GM12865 (cell line): ENCODE measurements around the gene PPARA.
"Not testable (repeated sequence)": the region's sequence is repeated elsewhere in the genome, so short reads cannot be mapped to it uniquely, and the experiment has no call there.

Experiments used
- DNase-seq: peaks from one replicate; pipeline ENCODE4 v3.0.0; 2010; ENCODE audit warnings: low read depth
- H3K4me3 ChIP-seq: 2 replicates; pipeline ENCODE4 v1.5.1; 2011; ENCODE audit warnings: mild to moderate bottlenecking, low read depth, low read length, control low read depth
- TF ChIP-seq, protein P1 (sequence below): IDR thresholded peaks from 2 replicates; pipeline ENCODE4 v1.5.1; 2011; ENCODE audit warnings: low read length, control low read depth, low read depth, inconsistent platforms; ENCODE audit not compliant: insufficient read depth; ENCODE audit errors: missing control alignments

The PPARA gene

DNA sequence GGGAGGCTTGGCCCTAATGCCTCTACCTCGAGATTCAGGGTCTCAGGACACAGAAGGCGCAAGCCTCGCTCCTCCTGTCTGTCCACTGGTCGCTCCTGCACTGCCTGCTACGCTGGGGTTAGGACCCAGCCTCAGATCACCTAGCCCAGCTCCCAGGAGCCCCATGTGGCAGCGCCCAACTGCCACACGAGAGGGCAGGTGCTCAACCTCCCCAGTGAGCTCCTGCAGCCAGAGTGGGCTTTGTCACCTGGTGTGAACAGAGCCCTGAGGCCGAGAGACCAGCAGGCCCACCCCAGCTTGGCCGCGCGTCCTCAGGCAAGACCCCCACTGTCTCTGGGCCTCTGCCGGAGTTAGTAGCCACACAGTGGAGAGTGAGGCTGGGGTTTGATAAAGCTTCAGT is 21.7 kb upstream of the PPARA start:
- H3K4me3 ChIP-seq: no peak overlapping the region
- DNase-seq: no peak
- TF ChIP-seq, protein P1, sequence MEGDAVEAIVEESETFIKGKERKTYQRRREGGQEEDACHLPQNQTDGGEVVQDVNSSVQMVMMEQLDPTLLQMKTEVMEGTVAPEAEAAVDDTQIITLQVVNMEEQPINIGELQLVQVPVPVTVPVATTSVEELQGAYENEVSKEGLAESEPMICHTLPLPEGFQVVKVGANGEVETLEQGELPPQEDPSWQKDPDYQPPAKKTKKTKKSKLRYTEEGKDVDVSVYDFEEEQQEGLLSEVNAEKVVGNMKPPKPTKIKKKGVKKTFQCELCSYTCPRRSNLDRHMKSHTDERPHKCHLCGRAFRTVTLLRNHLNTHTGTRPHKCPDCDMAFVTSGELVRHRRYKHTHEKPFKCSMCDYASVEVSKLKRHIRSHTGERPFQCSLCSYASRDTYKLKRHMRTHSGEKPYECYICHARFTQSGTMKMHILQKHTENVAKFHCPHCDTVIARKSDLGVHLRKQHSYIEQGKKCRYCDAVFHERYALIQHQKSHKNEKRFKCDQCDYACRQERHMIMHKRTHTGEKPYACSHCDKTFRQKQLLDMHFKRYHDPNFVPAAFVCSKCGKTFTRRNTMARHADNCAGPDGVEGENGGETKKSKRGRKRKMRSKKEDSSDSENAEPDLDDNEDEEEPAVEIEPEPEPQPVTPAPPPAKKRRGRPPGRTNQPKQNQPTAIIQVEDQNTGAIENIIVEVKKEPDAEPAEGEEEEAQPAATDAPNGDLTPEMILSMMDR: no peak

DNA sequence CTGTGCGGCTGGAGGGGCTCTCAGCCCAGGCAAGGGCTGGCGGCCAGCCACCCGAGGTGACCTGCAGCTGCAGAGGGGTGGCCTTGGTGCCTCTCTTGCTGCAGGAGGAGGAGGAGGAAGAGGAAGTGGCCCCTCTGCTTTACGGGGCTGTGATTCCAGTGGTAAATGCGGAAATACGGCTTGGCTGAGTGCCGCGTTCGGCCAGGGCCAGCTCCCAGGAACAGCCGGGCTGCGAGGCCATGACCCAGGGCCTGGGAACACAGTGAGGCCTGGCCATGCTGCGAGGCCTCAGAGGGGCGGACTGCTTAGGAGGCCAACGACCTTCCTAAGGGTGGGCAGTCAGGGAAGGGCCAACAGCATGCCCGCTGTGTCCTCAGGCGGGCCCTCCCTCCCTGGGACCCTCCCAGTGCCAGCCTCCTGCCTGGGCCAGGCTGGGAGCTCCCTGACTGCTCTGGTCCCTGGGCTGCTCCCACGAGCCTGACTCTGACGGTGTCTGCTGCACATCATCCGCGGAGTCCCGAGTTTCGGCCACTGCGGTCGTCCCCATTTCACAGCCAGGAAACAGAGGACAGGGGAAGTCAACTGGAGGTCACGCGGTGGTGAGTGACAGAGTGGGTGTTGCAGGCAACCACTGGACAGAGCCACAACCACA is 20.8 kb upstream of the PPARA start:
- DNase-seq: peak; percentile 52

DNA sequence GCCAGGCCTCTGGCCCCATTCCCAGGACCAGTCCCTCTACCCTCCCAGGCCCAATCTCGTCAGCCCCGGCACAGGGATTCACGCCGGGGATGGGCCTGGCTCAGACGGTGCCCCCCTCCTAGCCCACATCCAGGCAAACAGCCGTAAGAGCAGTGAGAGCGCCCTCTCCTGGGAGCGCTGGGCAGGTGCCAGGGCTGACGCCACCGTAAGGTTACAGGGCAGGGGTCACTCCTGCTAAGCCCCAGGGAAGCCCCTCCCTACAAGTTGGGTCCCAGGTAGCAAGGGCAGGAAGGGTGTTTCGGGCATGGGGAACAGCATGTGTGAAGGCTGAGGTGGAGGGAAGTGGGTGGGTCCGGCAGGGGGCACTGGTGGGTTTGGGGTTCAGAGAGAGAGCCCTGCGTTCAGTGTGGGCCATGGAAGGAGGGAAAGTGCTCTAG is 19.2 kb upstream of the PPARA start:
- TF ChIP-seq, protein P1: peak; percentile 22

More for the DNA sequence above, 20.8 kb upstream of the PPARA start:
- peak overlapping the region; percentile 9; the same call in 1 of the 2 replicates for H3K4me3 ChIP-seq
- TF ChIP-seq, protein P1: no peak

DNA sequence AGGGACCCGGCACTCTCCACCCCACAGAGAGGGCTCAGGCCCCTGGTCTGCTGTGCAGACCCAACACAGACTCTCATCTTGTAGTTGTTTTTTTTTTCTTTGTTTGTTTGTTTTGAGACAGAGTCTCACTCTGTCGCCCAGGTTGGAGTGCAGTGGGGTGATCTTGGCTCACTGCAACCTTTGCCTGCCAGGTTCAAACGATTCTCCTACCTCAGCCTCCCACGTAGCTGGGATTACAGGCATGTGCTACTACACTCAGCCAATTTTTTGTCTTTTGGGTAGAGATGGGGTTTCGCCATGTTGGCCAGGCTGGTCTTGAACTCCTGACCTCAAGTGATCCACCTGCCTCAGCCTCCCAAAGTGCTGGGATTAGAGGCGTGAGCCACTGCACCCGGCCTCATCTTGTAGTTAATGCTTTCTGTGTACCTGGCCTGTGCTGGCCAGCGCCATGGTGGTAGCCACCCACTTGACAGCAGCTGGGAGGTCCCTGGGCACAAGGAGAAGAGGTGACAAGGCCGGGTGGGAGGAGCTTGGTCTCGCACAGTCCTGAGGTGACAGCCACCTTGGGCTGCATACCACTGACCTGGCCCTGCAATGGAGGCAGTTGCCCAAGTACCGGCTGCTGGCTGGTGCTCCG is 18.0 kb upstream of the PPARA start:
- not testable (repeated sequence) for DNase-seq, H3K4me3 ChIP-seq

More for the DNA sequence above, 19.2 kb upstream of the PPARA start:
- no peak overlapping the region for H3K4me3 ChIP-seq
- no peak for DNase-seq

DNA sequence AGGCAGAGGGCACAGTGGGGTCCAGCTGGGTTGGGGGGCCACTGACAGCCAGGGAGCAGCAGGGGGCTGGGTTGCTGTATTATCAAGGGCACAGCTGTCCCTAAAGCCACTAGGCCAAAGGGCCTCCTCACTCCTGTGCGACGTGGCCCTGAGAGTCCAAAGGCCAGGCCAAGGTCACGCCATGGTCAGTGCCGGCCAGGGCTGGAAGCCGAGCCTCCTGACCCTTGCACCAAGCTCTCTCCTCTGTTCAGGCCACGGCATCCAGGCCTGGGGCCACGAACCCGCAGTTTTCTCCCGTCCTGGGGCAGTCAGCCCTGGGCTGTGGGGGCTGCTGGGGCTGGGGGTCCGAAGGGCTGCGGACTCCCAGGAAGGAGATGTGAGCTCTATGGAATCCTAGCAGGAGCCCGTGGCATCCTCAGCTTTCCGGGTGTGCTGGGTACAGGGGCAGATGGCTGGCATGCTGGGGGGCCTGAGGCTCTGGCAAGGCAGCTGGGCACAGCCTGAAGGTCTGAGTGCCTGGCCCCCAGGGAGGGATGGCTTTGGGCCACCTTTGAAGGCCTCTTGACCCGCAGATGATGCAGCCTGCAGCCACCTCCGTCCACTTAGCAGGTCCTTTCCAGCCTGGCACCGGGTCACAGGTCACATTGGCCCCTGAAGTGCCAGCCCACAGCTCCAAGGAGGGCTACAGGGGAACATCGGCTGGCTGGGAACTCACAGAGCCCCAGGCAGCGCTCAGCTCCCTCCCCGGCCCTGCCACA is 17.3 kb upstream of the PPARA start:
- no peak for DNase-seq
- H3K4me3 ChIP-seq: no peak overlapping the region
- TF ChIP-seq, protein P1: no peak

DNA sequence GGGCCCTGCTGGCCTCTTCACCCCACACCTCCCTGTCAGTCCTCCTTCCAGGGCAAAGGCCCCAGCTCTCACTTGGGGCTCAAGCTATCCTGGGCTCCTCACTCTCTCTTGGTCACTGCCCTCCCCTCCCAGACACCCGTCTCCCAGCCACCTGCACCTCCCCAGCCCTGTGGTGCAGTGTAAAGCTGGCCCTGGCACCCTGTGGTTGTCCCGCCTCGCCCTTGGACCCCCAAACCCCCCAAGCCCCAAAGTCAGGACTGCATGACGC is 16.8 kb upstream of the PPARA start:
- no peak for DNase-seq
- TF ChIP-seq, protein P1: no peak
- H3K4me3 ChIP-seq: no peak overlapping the region

DNA sequence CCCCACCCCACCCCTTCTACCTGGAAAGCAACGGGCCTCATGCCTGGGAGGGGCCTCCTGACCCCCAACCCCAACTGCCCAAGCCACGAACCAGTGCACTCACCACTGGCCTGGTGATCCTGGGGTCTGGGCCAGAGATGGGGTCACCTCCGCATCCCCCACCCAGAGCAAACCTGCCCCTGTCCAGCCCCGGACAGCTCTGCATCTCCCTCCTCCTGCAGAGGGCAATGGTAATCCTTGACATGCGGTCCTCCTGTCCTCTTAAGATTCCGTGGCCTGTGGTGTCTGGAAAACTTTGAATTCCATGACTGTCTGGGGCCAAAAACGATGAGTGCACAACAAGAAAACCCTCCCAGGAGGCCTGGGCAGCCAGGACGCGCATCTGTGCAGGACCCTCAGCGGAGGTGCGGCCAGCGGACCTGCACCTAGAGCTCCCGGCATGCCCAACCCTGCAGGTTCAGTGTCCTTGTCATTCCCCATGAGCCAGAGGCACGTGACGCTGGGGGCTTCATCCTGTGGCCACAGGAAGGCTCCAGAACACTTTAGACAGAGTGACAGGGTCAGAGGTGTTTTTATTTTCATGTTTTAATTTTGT is 16.1 kb upstream of the PPARA start:
- TF ChIP-seq, protein P1: no peak
- no peak for DNase-seq

More for the DNA sequence above, 16.1 kb upstream of the PPARA start:
- no peak overlapping the region for H3K4me3 ChIP-seq
